ENCODE results near the gene CNNM1. TPM values are rescaled to one million over a fixed set of nuclear protein-coding genes. Genes with fewer than 3 reads are reported as not detected.

The CNNM1 gene
- total RNA-seq, 2 experiments from 2014 or later, result 0.81 to 1.0 TPM

DNA sequence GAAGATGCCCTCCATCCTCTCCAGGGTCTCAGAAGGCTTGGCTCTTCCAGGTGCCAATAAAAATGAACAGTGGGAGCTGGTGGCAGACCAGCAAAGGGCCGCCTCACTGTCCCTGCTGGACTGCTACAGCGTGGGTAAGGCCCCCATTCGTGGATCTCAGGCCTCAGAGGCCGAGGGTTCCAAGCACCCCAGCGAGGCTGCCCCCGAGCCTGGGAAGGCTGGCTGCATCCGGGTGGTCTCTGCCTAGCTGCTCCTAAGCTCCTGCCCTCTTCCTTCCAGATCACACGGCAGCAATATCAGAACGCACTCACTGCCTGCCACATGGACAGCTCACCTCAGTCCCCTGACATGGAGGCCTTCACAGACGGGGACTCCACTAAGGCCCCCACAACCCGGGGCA, 58.4 kb downstream of the CNNM1 start:
- intact Hi-C loops (cut with micrococcal nuclease), result no loop called here
- Mint-ChIP-seq H3K27me3 (ENCODE audit: low read depth) (no peaks in the 10 kb centered on the region), H3K4me1 (ENCODE audit: low read depth) (peaks cover under 1% of the 10 kb centered on the region), H3K36me3 (ENCODE audit: low read depth) (no peaks in the 10 kb centered on the region), H3K4me3 (no peak overlapping the region), H3K9me3 (no peaks in the 10 kb centered on the region), H3K27ac (no peak overlapping the region)
- CTCF ChIA-PET, result interaction anchor here (1.0 to 1.2 kb wide), 2 partner anchors 16 to 44 kb away, joined by 3 read pairs; no protein-coding TSS in a partner anchor
- no peak for DNase-seq

DNA sequence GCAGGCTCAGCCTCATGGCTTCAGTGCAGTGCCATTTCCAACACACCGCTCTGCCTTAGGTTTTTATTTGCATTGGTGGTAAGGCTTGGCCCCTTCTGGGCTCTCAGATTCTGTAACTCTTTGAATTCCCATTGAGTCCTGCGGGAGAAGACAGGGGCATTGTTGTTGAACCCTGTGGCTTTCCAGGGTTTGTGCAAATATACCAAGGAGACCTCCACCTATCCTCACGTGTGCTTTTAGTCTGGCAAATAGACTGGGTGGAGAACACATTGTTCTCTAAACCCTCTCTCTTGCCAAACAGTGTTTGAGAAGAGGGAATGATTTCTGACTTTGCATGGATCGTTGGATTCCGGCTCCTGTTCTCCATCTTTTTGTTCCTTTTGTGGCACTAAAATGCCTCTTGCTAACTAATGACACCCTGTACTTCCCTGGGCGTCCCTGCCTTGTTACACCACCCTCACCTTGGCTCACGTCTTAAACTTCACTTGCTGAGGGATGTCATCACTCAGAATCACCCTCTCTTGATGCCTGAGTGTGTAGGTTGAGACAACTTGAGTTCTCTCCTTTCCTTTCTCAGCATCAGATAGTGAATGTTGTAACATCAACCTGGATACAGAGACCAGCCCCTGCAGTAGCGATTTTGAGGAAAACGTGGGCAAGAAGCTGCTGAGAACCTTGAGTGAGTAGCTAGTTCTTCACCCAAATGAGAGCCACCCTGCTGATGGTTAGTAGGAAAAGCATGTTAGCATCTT, 60.7 kb downstream of the CNNM1 start:
- H3K9me3 Mint-ChIP-seq, result no peaks in the 10 kb centered on the region
- CTCF ChIA-PET, result no interaction called here
- intact Hi-C loops (cut with micrococcal nuclease), result loop anchor here (5.0 kb wide), 1 partner anchor 657 kb away; no protein-coding TSS in a partner anchor

DNA sequence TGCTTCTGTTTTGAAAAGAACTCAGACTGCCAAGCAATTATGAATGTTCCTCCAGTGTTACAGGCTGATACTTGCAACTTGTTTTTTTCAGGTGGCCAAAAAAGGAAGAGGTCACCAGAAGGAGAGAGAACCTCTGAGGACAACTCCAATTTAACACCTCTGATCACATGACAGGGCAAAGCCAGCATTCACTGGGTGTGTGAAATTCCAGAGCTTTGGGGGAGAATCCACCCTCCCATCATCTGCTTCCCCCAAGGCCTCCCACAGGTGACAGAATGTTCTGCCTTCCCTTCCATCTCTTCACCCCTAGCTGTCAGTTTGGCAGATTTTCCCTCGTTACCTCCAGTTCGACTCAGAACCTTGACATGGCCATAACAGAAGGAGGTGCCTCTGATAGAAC, 62.2 kb downstream of the CNNM1 start:
- H3K9me3 Mint-ChIP-seq, result no peaks in the 10 kb centered on the region
- no peaks in the 10 kb centered on the region for H3K36me3 Mint-ChIP-seq (ENCODE audit: low read depth)
- H3K4me3 Mint-ChIP-seq, result no peak overlapping the region
- intact Hi-C loops (cut with micrococcal nuclease), result loop anchor here (5.0 kb wide), 1 partner anchor 656 kb away; no protein-coding TSS in a partner anchor
- DNase-seq, result no peak
- no peak overlapping the region for H3K27ac Mint-ChIP-seq
- H3K4me1 Mint-ChIP-seq (ENCODE audit: low read depth), result peaks cover 3% of the 10 kb centered on the region
- no peaks in the 10 kb centered on the region for H3K27me3 Mint-ChIP-seq (ENCODE audit: low read depth)
- CTCF ChIA-PET, result interaction anchor here (1.7 to 2.6 kb wide), 2 partner anchors 45 to 157 kb away, joined by 5 to 11 read pairs; no protein-coding TSS in a partner anchor

More for the DNA sequence above, 60.7 kb downstream of the CNNM1 start:
- H3K4me3 Mint-ChIP-seq, result no peak overlapping the region
- peaks cover 3% of the 10 kb centered on the region for H3K4me1 Mint-ChIP-seq (ENCODE audit: low read depth)
- no peak for DNase-seq
- no peaks in the 10 kb centered on the region for H3K36me3 Mint-ChIP-seq (ENCODE audit: low read depth)
- H3K27ac Mint-ChIP-seq, result no peak overlapping the region
- no peaks in the 10 kb centered on the region for H3K27me3 Mint-ChIP-seq (ENCODE audit: low read depth)

DNA sequence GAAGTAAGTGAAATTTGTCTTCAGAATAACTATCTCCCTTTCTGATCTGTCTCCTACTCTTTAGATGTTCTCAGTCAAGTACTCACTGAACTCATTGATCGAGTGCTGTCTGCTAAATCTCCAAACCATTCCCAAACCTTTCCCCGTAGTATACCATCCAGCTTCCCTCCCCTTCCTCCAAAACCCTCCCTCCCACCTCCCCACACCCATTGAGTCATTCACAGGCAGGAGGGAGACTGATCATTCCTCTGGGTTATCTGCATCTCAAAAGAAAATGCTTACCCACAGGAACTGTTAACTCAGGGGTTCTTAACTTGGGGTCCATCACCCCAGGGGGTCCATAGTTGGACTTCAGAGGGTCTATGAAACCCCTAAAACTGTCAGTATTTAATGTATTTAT, 63.9 kb downstream of the CNNM1 start:
- Mint-ChIP-seq H3K27me3 (ENCODE audit: low read depth) (no peaks in the 10 kb centered on the region), H3K4me3 (no peak overlapping the region), H3K9me3 (no peaks in the 10 kb centered on the region), H3K36me3 (ENCODE audit: low read depth) (peaks cover 7% of the 10 kb centered on the region), H3K27ac (no peak overlapping the region), H3K4me1 (ENCODE audit: low read depth) (peaks cover 3% of the 10 kb centered on the region)
- CTCF ChIA-PET, result interaction anchor here (0.6 to 2.6 kb wide), 10 partner anchors 8 to 222 kb away, joined by 3 to 11 read pairs (median 4); no protein-coding TSS in a partner anchor
- intact Hi-C loops (cut with micrococcal nuclease), result loop anchor here (2.0 to 5.0 kb wide), 2 partner anchors 166 to 654 kb away; no protein-coding TSS in a partner anchor
- DNase-seq, result no peak

DNA sequence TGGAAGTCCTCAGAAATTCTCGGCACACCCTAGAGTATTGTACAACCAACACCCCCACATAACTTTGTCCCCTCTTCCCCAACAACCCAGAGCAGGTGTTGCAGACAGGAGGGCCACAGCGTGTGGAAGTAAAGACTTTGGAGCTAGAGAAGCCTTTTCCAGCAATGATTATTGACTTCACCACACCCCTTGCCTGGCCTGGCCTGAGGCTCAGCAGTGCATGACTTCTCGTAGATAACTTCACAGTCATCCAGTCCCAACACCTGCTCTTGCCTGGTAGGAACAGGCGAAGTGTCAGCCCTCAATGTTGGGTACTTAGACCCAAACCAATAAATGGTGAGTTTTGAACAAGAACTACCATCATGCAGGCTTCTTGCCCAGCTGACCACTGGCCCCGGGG, 64.5 kb downstream of the CNNM1 start:
- DNase-seq, result no peak
- peaks cover 7% of the 10 kb centered on the region for H3K36me3 Mint-ChIP-seq (ENCODE audit: low read depth)
- no peak overlapping the region for H3K4me3 Mint-ChIP-seq
- no peaks in the 10 kb centered on the region for H3K9me3 Mint-ChIP-seq
- H3K4me1 Mint-ChIP-seq (ENCODE audit: low read depth), result peaks cover 3% of the 10 kb centered on the region
- H3K27ac Mint-ChIP-seq, result no peak overlapping the region
- intact Hi-C loops (cut with micrococcal nuclease), result loop anchor here (2.0 to 5.0 kb wide), 2 partner anchors 165 to 654 kb away; no protein-coding TSS in a partner anchor
- CTCF ChIA-PET, result interaction anchor here (1.1 to 2.6 kb wide), 4 partner anchors 42 to 167 kb away, joined by 3 to 11 read pairs (median 4); no protein-coding TSS in a partner anchor
- no peaks in the 10 kb centered on the region for H3K27me3 Mint-ChIP-seq (ENCODE audit: low read depth)

DNA sequence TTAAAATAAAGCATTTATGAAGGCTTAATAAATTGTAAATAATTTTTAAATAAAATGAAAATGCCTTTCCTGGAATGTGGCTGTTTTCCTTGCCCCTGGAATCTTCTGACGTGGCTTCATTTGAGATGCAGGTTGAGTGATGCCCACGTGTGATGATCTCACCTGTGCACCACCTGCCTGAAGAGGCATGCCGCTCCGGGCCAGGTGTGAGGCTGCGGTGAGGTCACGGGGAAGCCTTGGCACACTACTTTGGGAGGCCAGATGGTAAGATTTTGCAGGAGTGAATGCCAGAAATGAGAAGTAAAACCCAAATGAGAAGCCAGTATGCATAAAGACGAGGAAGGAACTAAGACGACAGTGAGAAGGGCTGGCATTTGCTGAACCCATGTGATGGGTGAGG, 65.1 kb downstream of the CNNM1 start:
- no peaks in the 10 kb centered on the region for H3K9me3 Mint-ChIP-seq
- H3K4me3 Mint-ChIP-seq, result no peak overlapping the region
- no peak overlapping the region for H3K27ac Mint-ChIP-seq
- peaks cover 9% of the 10 kb centered on the region for H3K36me3 Mint-ChIP-seq (ENCODE audit: low read depth)
- CTCF ChIA-PET, result no interaction called here
- peaks cover 3% of the 10 kb centered on the region for H3K4me1 Mint-ChIP-seq (ENCODE audit: low read depth)
- no peak for DNase-seq
- H3K27me3 Mint-ChIP-seq (ENCODE audit: low read depth), result no peaks in the 10 kb centered on the region
- intact Hi-C loops (cut with micrococcal nuclease), result loop anchor here (5.0 kb wide), 1 partner anchor 653 kb away; no protein-coding TSS in a partner anchor

DNA sequence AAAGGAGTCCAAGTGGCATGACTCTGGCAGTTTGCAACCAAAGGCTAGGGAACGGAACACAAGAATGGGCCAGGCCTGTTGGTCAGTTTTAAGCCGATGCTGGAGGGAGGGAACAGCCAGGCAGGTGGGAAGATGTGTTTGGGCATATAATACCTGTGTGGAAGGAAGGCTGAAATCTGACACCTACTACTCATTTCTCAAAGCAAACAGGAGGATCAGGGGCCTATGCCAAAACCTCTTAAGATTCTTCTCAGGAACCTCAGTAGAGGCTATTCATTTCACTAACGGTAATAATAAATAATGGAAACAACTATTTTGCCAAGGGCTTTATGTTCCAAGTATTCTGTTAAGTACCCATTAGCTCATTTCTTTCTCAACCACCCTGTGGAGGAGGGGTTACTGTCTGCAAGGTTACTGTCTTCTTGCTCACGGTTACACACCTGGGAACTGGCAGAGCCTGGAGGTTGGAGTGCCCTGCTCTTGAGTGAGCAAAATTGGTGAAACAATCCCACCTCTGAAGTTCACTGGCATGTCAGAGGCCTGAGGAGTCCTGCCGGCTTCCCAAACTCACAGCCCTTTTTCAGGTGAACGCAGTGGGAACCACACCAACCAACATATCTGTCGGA, 65.7 kb downstream of the CNNM1 start:
- Mint-ChIP-seq H3K27ac (no peak overlapping the region), H3K36me3 (ENCODE audit: low read depth) (peaks cover 9% of the 10 kb centered on the region), H3K4me3 (no peak overlapping the region), H3K27me3 (ENCODE audit: low read depth) (no peaks in the 10 kb centered on the region), H3K9me3 (no peaks in the 10 kb centered on the region), H3K4me1 (ENCODE audit: low read depth) (peaks cover 3% of the 10 kb centered on the region)
- CTCF ChIA-PET, result no interaction called here
- no peak for DNase-seq
- intact Hi-C loops (cut with micrococcal nuclease), result loop anchor here (5.0 kb wide), 1 partner anchor 652 kb away; no protein-coding TSS in a partner anchor

DNA sequence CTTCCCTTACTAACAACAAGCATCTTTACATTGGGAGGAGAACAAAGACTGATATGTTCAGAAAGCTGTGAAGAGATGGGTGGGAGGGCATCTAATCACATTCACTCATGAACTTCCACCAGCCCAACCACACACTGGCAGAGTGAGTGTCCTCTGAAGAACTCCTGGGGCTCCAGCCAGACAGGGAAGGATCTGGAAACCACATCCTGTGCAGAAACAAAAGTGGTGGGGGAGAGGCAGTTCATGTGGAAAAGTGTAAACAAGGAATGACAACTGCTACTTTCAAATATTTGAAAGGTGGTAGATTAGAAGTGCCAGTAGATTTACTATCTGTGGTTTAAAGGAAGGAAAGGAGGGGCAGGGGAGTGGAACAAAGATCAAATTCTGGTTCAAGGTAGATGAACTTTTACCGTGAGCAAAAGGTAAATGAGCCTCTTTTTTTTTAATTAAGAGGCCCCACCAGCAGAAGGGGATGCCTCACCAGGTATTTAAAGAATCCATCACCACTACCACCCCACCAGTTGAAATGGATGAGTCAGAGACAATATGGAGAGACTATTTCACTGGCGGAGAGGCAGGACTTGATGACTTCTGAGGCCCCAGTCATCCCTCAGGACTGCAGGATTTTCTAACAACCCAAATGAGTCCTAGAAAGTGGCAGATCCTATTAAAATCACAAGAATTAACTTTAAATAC, 66.7 kb downstream of the CNNM1 start:
- Mint-ChIP-seq H3K4me3 (no peak overlapping the region), H3K4me1 (ENCODE audit: low read depth) (peaks cover 3% of the 10 kb centered on the region), H3K27ac (no peak overlapping the region), H3K36me3 (ENCODE audit: low read depth) (peaks cover 9% of the 10 kb centered on the region), H3K27me3 (ENCODE audit: low read depth) (no peaks in the 10 kb centered on the region), H3K9me3 (no peaks in the 10 kb centered on the region)
- no peak for DNase-seq
- intact Hi-C loops (cut with micrococcal nuclease), result no loop called here
- CTCF ChIA-PET, result no interaction called here

DNA sequence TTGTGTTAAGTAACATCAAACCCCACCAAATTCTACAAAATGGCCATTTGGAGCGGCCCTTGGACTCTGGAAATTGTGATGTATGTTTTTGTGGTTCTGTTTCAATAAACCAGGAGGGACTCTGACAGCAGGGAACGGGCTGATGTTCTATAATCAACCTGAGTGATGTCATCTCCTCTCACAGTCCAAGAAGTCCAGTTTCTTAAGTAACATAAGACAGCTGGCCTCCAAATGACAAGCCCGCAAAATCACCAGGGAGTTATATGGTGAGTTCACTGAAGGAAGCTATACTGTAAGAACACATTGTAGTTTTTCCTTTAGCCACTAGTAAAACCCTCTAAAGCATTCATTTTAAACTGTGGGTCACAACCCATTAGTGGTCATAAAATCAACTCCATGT, 67.3 kb downstream of the CNNM1 start:
- peaks cover 3% of the 10 kb centered on the region for H3K4me1 Mint-ChIP-seq (ENCODE audit: low read depth)
- H3K36me3 Mint-ChIP-seq (ENCODE audit: low read depth), result peaks cover 11% of the 10 kb centered on the region
- CTCF ChIA-PET, result no interaction called here
- no peak overlapping the region for H3K27ac Mint-ChIP-seq
- intact Hi-C loops (cut with micrococcal nuclease), result no loop called here
- no peaks in the 10 kb centered on the region for H3K27me3 Mint-ChIP-seq (ENCODE audit: low read depth)
- no peak for DNase-seq
- no peak overlapping the region for H3K4me3 Mint-ChIP-seq
- no peaks in the 10 kb centered on the region for H3K9me3 Mint-ChIP-seq

DNA sequence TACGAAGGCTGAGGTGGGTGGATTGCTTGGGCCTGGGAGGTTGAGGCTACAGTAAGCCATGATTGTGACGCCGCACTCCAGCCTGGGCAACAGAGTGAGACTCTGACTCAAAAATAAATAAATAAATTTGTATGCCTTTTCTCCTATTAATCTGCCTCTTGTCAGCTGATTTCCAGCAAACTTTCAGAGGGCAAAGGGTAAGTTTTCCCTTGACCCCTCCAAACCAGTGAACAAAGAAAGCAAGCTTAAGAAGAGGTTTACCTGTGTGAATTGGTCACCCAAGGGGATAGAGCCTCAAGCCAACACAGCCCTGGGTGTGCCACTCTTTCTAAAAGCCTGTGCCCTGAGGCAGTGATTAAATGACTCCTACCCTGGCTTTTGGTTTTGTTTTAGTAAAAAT, 70.5 kb downstream of the CNNM1 start:
- H3K27ac Mint-ChIP-seq, result no peak overlapping the region
- no peaks in the 10 kb centered on the region for H3K27me3 Mint-ChIP-seq (ENCODE audit: low read depth)
- H3K4me3 Mint-ChIP-seq, result no peak overlapping the region
- intact Hi-C loops (cut with micrococcal nuclease), result no loop called here
- H3K4me1 Mint-ChIP-seq (ENCODE audit: low read depth), result no peaks in the 10 kb centered on the region
- H3K9me3 Mint-ChIP-seq, result no peaks in the 10 kb centered on the region
- CTCF ChIA-PET, result interaction anchor here (0.6 kb wide), 1 partner anchor 1615 kb away, joined by 4 read pairs; no protein-coding TSS in a partner anchor
- no peak for DNase-seq
- H3K36me3 Mint-ChIP-seq (ENCODE audit: low read depth), result peaks cover 28% of the 10 kb centered on the region

DNA sequence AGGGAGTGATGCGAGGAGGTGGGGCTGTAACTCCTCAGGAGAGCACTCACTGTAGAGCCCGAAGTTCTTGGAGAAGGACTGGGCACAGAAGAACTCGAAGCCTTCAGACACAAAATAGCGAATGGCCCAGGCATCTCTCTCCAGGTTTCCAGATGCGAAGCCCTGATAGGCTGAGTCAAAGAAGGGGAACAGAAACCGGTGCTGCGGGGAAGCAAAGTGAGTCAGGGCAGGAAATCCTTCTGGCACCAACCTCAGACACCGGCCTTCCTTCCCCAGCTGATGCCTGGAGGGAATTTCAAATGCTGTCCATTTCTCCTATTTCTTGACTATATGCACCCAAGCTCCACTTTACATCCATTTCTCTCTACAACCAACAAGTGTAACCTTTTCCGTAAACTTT, 74.5 kb downstream of the CNNM1 start:
- no peaks in the 10 kb centered on the region for H3K4me1 Mint-ChIP-seq (ENCODE audit: low read depth)

DNA sequence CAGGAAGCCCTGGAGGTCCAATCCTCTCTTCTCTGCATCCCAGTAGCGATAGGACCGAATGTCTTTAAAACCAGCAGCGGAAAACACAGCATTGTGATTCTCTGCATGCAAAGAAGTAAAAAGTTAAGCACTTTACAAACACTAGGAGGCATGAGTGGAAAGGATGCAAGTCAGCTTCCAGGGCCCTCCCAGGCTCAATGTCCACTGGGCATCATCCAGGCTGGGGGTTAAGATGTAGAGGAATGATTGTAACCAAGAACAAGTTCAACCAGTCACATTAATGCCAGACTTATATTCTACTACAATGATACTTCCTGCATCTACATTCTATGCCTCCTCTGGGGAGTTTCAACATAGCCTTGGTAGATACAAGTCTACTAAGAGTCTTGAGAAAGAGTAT, 77.0 kb downstream of the CNNM1 start:
- Mint-ChIP-seq H3K27me3 (ENCODE audit: low read depth) (no peaks in the 10 kb centered on the region), H3K27ac (no peak overlapping the region), H3K4me3 (no peak overlapping the region), H3K4me1 (ENCODE audit: low read depth) (no peaks in the 10 kb centered on the region), H3K36me3 (ENCODE audit: low read depth) (peaks cover 39% of the 10 kb centered on the region), H3K9me3 (no peaks in the 10 kb centered on the region)
- CTCF ChIA-PET, result no interaction called here
- intact Hi-C loops (cut with micrococcal nuclease), result no loop called here
- no peak for DNase-seq

More for the DNA sequence above, 74.5 kb downstream of the CNNM1 start:
- intact Hi-C loops (cut with micrococcal nuclease), result no loop called here
- H3K4me3 Mint-ChIP-seq, result no peak overlapping the region
- CTCF ChIA-PET, result interaction anchor here (1.2 kb wide), 1 partner anchor 33 kb away, joined by 7 read pairs; no protein-coding TSS in a partner anchor
- no peaks in the 10 kb centered on the region for H3K9me3 Mint-ChIP-seq
- H3K27me3 Mint-ChIP-seq (ENCODE audit: low read depth), result no peaks in the 10 kb centered on the region
- no peak overlapping the region for H3K27ac Mint-ChIP-seq
- no peak for DNase-seq
- H3K36me3 Mint-ChIP-seq (ENCODE audit: low read depth), result peaks cover 40% of the 10 kb centered on the region
